Neural cell (in vitro differentiated cells): ENCODE results near the gene AWAT2. TPM values are rescaled to one million over a fixed set of nuclear protein-coding genes. Genes with fewer than 3 reads are reported as not detected.

Source experiments
- H2AFZ ChIP-seq: fragments of 200-600, 300-800 bp; sonication (generic), shearing (Covaris generic); 2 replicates; pipeline ENCODE4 v1.6.0; 2014; ENCODE audit warnings: low read depth, mild to moderate bottlenecking, antibody characterized with exemption, low read length, moderate library complexity
- H3F3A ChIP-seq: fragments of 200-600 bp; shearing (Covaris generic); 2 replicates; pipeline ENCODE4 v1.6.1; 2016; ENCODE audit warnings: mild to moderate bottlenecking, moderate library complexity, mixed read lengths, antibody characterized with exemption, low read length; ENCODE audit not compliant: insufficient read depth, poor library complexity, severe bottlenecking
- H3K27ac ChIP-seq: fragments of 200-600, 300-800 bp; sonication (generic), shearing (Covaris generic); 2 replicates; pipeline ENCODE4 v1.5.1; 2014; ENCODE audit warnings: mild to moderate bottlenecking, low read length, moderate library complexity
- H3K27me3 ChIP-seq: fragments of 300-800, 200-600 bp; sonication (generic), shearing (Covaris generic); 2 replicates; pipeline ENCODE4 v1.6.0; 2014; ENCODE audit warnings: mild to moderate bottlenecking, low read depth, low read length, moderate library complexity; ENCODE audit not compliant: insufficient read depth
- H3K36me3 ChIP-seq: fragments of 300-800, 200-600 bp; sonication (generic), shearing (Covaris generic); 2 replicates; pipeline ENCODE4 v1.5.1; 2014; ENCODE audit warnings: mild to moderate bottlenecking, antibody characterized with exemption, low read length, moderate library complexity; ENCODE audit not compliant: insufficient read depth
- H3K4me2 ChIP-seq: fragments of 300-800, 200-600 bp; sonication (generic), shearing (Covaris generic); 2 replicates; pipeline ENCODE4 v1.6.0; 2014; ENCODE audit warnings: mild to moderate bottlenecking, low read length
- H3K4me3 ChIP-seq: fragments of 300-800, 200-600 bp; sonication (generic), shearing (Covaris generic); 2 replicates; pipeline ENCODE4 v1.5.1; 2014; ENCODE audit warnings: mild to moderate bottlenecking, low read length, moderate library complexity
- H3K79me2 ChIP-seq: fragments of 200-600 bp; shearing (Covaris generic); replicated peaks from 2 replicates; pipeline ENCODE4 v1.6.0; 2014; ENCODE audit warnings: mild to moderate bottlenecking, low read length, moderate library complexity; ENCODE audit not compliant: insufficient read depth
- H3K9ac ChIP-seq: fragments of 300-800, 200-600 bp; sonication (generic), shearing (Covaris generic); 2 replicates; pipeline ENCODE4 v1.6.1; 2016; ENCODE audit warnings: mild to moderate bottlenecking, low read length, mixed read lengths
- H3K9me2 ChIP-seq: fragments of 200-600 bp; shearing (Covaris generic); 2 replicates; pipeline ENCODE4 v1.6.1; 2016; ENCODE audit warnings: mild to moderate bottlenecking, low read length, mixed read lengths; ENCODE audit not compliant: insufficient read depth
- H3K9me3 ChIP-seq: fragments of 200-600, 300-800 bp; sonication (generic), shearing (Covaris generic); 2 replicates; pipeline ENCODE4 v1.6.1; 2016; ENCODE audit warnings: mild to moderate bottlenecking, mixed run types, low read length, moderate library complexity, mixed read lengths
- H4K20me1 ChIP-seq: fragments of 200-600 bp; shearing (Covaris generic); 2 replicates; pipeline ENCODE4 v1.6.1; 2016; ENCODE audit warnings: mild to moderate bottlenecking, mixed run types; ENCODE audit not compliant: insufficient read depth
- EP300 ChIP-seq: fragments of 450-650 bp; conservative IDR thresholded peaks from 2 replicates; pipeline ENCODE4 v1.6.1; 2014; ENCODE audit warnings: antibody characterized with exemption, mild to moderate bottlenecking, moderate library complexity; ENCODE audit not compliant: poor library complexity, severe bottlenecking
- EZH2 ChIP-seq: fragments of 200-600, 300-800 bp; shearing (Covaris generic), sonication (generic); IDR thresholded peaks from 2 replicates; pipeline ENCODE4 v1.6.1; 2014; ENCODE audit warnings: antibody characterized with exemption, low read length, borderline replicate concordance, mild to moderate bottlenecking; ENCODE audit not compliant: insufficient read depth, poor library complexity, severe bottlenecking
- MXI1 ChIP-seq: fragments of 450-650 bp; conservative IDR thresholded peaks from 2 replicates; pipeline ENCODE4 v1.6.1; 2014; ENCODE audit warnings: antibody characterized with exemption, mild to moderate bottlenecking; ENCODE audit not compliant: poor library complexity, severe bottlenecking
- POLR2AphosphoS5 ChIP-seq: IDR thresholded peaks from 2 replicates; pipeline ENCODE4 v1.6.1; 2012
- RAD21 ChIP-seq: fragments of 450-650 bp; conservative IDR thresholded peaks from 2 replicates; pipeline ENCODE4 v1.6.1; 2014; ENCODE audit warnings: antibody characterized with exemption, mild to moderate bottlenecking, moderate library complexity
- SMC3 ChIP-seq: fragments of 450-650 bp; conservative IDR thresholded peaks from 2 replicates; pipeline ENCODE4 v1.6.1; 2014; ENCODE audit warnings: antibody characterized with exemption, mild to moderate bottlenecking, moderate library complexity; ENCODE audit not compliant: poor library complexity
- TAF1 ChIP-seq: IDR thresholded peaks from 2 replicates; pipeline ENCODE4 v1.6.1; 2012; ENCODE audit warnings: low read depth
- polyA plus RNA-seq: library from polyadenylated mRNA; depleted of rRNA; stranded (reverse); fragments of >200 nt; gene quantifications from 2 replicates; pipeline ENCODE4 v1.2.3, GENCODE V29; 2014
- TF ChIP-seq, protein P1 (sequence below): IDR thresholded peaks from 2 replicates; pipeline ENCODE4 v1.6.1; 2012; ENCODE audit warnings: borderline replicate concordance
- TF ChIP-seq, protein P2 (sequence below): fragments of 450-650 bp; IDR thresholded peaks from 2 replicates; pipeline ENCODE4 v1.5.1; 2014; ENCODE audit warnings: antibody characterized with exemption, mild to moderate bottlenecking, moderate library complexity; ENCODE audit not compliant: poor library complexity, severe bottlenecking

AWAT2 gene
- polyA plus RNA-seq, 1 donor from 2014 or later: not detected

DNA sequence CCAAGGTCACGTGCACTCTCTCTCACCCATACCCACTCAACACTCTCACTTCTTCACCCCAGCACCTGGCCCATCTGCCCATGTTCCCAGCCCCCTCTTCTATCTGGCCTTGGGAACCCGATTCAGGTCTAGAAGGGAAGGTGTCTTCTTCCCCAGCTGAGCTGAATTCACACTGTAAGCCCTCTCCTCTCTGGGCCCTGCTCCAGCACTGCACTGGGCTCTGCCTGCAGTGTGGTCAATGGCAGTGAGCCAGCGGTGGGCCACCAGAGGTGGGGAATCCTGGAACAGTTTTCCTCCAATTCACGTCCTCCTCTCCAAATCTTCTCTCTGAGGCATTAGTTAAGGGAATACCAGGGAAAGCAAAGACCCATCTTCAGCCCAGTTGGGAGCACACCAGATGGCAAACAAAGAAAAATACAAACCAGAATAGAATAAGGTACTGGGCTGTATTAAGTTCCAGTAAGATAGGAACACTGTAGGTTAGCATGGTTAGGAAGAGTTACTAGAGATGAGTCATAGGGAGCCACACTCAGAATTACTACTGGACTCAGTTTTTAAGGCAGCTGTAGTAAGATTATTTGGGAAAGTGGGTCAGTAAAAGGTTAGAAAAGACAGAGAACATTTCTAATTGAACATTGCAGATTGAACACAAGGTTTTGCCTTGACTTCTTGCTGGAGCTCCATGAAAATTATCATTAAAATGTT lies 5.0 kb downstream of the AWAT2 start:
- Histone ChIP-seq H4K20me1 (no peaks in the 10 kb centered on the region), H3K79me2 (no peaks in the 10 kb centered on the region), H3K9ac (no peak overlapping the region), H3K36me3 (no peaks in the 10 kb centered on the region), H3K27me3 (no peaks in the 10 kb centered on the region), H3F3A (no peaks in the 10 kb centered on the region), H3K27ac (no peak overlapping the region), H3K9me2 (no peaks in the 10 kb centered on the region), H3K4me3 (no peak overlapping the region), H2AFZ (no peak overlapping the region), H3K4me2 (no peak overlapping the region), H3K9me3 (no peaks in the 10 kb centered on the region)
- TF ChIP-seq EP300: no peak
- no peak for TF ChIP-seq RAD21
- TF ChIP-seq POLR2AphosphoS5: no peak
- TF ChIP-seq TAF1: no peak
- TF ChIP-seq, protein P1, sequence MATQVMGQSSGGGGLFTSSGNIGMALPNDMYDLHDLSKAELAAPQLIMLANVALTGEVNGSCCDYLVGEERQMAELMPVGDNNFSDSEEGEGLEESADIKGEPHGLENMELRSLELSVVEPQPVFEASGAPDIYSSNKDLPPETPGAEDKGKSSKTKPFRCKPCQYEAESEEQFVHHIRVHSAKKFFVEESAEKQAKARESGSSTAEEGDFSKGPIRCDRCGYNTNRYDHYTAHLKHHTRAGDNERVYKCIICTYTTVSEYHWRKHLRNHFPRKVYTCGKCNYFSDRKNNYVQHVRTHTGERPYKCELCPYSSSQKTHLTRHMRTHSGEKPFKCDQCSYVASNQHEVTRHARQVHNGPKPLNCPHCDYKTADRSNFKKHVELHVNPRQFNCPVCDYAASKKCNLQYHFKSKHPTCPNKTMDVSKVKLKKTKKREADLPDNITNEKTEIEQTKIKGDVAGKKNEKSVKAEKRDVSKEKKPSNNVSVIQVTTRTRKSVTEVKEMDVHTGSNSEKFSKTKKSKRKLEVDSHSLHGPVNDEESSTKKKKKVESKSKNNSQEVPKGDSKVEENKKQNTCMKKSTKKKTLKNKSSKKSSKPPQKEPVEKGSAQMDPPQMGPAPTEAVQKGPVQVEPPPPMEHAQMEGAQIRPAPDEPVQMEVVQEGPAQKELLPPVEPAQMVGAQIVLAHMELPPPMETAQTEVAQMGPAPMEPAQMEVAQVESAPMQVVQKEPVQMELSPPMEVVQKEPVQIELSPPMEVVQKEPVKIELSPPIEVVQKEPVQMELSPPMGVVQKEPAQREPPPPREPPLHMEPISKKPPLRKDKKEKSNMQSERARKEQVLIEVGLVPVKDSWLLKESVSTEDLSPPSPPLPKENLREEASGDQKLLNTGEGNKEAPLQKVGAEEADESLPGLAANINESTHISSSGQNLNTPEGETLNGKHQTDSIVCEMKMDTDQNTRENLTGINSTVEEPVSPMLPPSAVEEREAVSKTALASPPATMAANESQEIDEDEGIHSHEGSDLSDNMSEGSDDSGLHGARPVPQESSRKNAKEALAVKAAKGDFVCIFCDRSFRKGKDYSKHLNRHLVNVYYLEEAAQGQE: no peak
- no peak for TF ChIP-seq MXI1
- TF ChIP-seq EZH2: no peak
- TF ChIP-seq SMC3: no peak
- TF ChIP-seq, protein P2, sequence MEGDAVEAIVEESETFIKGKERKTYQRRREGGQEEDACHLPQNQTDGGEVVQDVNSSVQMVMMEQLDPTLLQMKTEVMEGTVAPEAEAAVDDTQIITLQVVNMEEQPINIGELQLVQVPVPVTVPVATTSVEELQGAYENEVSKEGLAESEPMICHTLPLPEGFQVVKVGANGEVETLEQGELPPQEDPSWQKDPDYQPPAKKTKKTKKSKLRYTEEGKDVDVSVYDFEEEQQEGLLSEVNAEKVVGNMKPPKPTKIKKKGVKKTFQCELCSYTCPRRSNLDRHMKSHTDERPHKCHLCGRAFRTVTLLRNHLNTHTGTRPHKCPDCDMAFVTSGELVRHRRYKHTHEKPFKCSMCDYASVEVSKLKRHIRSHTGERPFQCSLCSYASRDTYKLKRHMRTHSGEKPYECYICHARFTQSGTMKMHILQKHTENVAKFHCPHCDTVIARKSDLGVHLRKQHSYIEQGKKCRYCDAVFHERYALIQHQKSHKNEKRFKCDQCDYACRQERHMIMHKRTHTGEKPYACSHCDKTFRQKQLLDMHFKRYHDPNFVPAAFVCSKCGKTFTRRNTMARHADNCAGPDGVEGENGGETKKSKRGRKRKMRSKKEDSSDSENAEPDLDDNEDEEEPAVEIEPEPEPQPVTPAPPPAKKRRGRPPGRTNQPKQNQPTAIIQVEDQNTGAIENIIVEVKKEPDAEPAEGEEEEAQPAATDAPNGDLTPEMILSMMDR: no peak

DNA sequence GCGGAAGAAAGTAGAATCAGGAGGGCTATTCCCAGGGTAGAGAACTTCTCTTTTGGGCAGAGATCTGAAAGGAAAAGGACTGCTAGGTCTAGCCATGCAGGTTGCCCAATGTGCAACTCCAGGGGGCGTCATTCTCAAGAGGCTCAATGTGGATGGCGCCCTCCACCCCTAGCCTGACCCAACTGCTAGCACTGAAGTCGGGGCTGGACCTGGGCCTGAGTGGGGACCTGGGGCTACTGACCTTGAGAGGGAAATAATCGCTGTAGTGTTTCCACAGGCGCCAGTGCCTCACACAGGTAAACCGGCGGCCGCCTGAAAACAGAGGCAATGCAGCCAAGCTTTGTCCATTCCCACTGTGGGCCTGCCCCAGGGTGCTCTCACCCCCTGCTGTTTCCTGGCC lies 6.1 kb downstream of the AWAT2 start:
- Histone ChIP-seq H2AFZ (no peak overlapping the region), H4K20me1 (no peaks in the 10 kb centered on the region), H3K27ac (no peak overlapping the region), H3F3A (no peaks in the 10 kb centered on the region), H3K9me2 (no peaks in the 10 kb centered on the region), H3K36me3 (no peaks in the 10 kb centered on the region), H3K9me3 (no peaks in the 10 kb centered on the region), H3K27me3 (no peaks in the 10 kb centered on the region), H3K79me2 (no peaks in the 10 kb centered on the region), H3K4me3 (no peak overlapping the region), H3K9ac (no peak overlapping the region), H3K4me2 (no peak overlapping the region)
- TF ChIP-seq TAF1 (no peak), EP300 (no peak), EZH2 (no peak), SMC3 (no peak), MXI1 (no peak), POLR2AphosphoS5 (no peak)
- TF ChIP-seq, protein P1: no peak
- TF ChIP-seq, protein P2: no peak
